Mucosa of stomach (tissue), 1 donor: ENCODE results near the gene LIF.

Experiments
- H3K27me3 ChIP-seq: one replicate; pipeline ENCODE4 v1.7.0; 2013; ENCODE audit warnings: mild to moderate bottlenecking, low read length; ENCODE audit not compliant: control insufficient read depth, insufficient read depth
- H3K36me3 ChIP-seq: one replicate; pipeline ENCODE4 v1.7.0; 2013; ENCODE audit warnings: low read length; ENCODE audit not compliant: control insufficient read depth, insufficient read depth
- H3K4me1 ChIP-seq: one replicate; pipeline ENCODE4 v1.7.0; 2013; ENCODE audit warnings: mild to moderate bottlenecking, low read length; ENCODE audit not compliant: control insufficient read depth, insufficient read depth
- H3K4me3 ChIP-seq: one replicate; pipeline ENCODE4 v1.7.0; 2013; ENCODE audit warnings: low read length
- H3K9ac ChIP-seq: one replicate; pipeline ENCODE4 v1.7.0; 2013; ENCODE audit warnings: mild to moderate bottlenecking, low read length, moderate library complexity
- H3K9me3 ChIP-seq: one replicate; pipeline ENCODE4 v1.7.0; 2013; ENCODE audit warnings: mild to moderate bottlenecking, low read length, moderate library complexity; ENCODE audit not compliant: control insufficient read depth
- donor health status: Pancreatic carcinoma.

The LIF gene

DNA sequence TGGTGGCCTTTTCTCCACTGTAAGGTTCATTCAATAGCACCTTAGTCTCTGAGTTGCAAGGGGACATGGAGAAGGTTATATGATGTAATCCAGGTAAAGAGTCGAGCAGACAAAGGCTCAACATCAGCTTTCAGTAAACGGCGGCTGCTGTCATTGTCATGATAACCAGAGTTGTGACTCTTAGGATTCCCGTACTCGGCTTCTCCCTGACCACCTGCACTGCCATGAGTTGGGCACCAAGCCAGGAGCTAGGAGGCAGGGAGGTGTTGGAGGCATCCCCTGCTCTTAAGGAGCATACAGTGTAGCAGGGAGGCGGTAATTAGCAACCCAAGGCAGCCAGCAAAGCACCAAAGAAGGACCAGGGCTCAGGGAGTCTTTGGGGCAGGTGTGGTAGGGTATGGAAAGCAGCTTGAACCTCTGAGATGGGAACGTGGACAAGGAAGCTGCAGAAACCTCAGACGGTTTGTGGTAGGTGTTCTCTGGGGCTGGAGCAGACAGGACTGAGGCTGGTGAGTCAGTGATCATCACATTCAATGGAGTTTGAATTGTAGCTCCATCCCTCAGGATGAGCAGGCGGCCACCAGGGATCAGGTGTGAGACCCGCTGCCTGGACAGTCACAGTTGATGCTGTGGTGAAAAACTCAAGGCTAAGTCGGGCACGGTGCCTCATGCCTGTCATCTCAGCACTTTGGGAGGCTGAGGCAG is 31.7 kb downstream of the LIF start:
- peaks cover 32% of the 10 kb centered on the region for H3K4me1 ChIP-seq
- no peaks in the 10 kb centered on the region for H3K27me3 ChIP-seq
- H3K9me3 ChIP-seq, result no peaks in the 10 kb centered on the region
- no peaks in the 10 kb centered on the region for H3K36me3 ChIP-seq
- H3K9ac ChIP-seq, result no peak overlapping the region
- H3K4me3 ChIP-seq, result no peak overlapping the region

DNA sequence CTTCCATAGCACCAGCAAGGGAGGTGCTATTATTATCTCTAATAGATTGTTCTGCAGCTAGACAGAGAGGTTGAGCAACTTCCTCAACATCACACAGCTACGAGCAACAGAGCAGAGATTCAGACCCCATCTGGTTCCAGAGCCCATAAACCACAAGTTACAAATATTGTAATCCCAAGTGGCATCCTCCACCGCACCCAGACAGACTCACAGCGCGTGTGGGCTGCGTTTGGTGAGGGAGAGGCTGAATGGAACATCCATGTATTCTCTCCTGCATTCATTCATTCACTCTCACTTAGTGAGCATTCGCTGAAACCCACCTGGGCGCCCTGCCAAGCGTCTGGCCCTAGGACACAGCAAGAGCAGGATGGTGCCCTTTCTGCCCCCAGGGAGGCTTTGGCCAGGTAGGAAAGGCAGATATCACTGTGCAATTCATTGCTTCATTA is 33.5 kb downstream of the LIF start:
- Histone ChIP-seq H3K9ac (no peak overlapping the region), H3K27me3 (no peaks in the 10 kb centered on the region), H3K9me3 (no peaks in the 10 kb centered on the region), H3K36me3 (no peaks in the 10 kb centered on the region), H3K4me1 (peaks cover 50% of the 10 kb centered on the region), H3K4me3 (no peak overlapping the region)

DNA sequence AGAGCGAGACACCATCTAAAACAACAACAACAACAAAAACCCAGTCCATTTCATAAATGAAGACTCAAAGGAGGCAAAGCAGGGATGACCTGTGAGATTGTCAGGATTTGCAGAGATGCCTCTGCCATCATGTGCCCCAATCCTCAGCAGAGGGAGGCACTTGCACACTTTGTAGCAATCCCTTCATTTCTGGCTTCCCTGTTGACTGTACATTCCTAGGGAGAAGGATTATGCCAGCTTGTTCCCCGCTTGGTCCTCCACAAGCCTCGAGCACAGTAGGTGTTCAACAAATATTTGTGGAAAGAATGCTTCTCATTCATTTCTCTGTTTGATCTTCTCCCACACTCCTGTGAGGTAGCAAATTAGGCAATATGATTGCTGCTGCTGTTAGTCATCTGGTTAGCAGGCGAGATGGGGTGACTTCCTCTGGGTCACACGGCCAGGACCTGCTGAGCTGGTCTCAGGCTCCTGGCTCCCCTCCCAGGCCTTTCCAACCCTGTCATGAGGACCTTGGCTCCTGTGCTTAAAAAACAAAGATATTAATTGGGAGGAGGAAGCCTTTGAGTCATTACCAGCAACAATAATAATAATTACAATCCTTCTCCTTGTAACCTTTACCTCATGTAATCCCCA is 34.1 kb downstream of the LIF start:
- H3K27me3 ChIP-seq, result no peaks in the 10 kb centered on the region
- no peaks in the 10 kb centered on the region for H3K36me3 ChIP-seq
- no peaks in the 10 kb centered on the region for H3K9me3 ChIP-seq
- no peak overlapping the region for H3K9ac ChIP-seq
- H3K4me1 ChIP-seq, result peaks cover 52% of the 10 kb centered on the region
- no peak overlapping the region for H3K4me3 ChIP-seq

DNA sequence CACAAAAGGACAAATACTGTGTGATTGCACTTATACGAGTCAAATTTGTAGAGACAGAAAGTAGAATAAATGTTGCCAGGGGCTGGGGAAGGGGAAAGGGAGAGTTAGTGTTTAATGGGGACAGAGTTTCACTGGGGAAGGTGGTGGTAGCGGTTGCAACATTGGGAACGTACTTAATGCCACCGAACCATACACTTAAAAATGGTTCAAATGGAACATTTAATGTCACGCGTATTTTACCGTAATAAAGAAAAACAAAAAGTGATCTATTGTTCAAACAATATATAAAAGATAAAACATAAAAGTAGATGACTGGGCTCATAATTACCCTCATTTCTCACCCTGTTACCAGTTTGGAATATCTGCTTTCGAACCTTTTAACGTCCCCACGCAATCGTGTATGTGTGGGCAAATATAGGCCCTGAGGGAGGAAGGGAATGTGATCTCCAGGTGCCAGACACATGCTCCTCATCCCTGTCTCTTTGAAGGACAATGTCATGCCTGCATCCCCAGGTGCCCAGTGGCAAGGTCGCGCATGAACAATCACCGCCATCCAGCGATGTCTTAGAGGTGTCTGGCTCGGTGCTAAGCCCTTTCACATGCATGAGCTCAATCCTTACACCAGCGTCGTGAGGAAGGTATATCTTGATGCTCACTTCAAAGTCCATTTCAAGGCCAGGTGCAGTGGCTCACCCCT is 35.3 kb downstream of the LIF start:
- Histone ChIP-seq H3K36me3 (no peaks in the 10 kb centered on the region), H3K27me3 (no peaks in the 10 kb centered on the region), H3K4me1 (peaks cover 61% of the 10 kb centered on the region), H3K9me3 (no peaks in the 10 kb centered on the region), H3K4me3 (no peak overlapping the region), H3K9ac (no peak overlapping the region)

DNA sequence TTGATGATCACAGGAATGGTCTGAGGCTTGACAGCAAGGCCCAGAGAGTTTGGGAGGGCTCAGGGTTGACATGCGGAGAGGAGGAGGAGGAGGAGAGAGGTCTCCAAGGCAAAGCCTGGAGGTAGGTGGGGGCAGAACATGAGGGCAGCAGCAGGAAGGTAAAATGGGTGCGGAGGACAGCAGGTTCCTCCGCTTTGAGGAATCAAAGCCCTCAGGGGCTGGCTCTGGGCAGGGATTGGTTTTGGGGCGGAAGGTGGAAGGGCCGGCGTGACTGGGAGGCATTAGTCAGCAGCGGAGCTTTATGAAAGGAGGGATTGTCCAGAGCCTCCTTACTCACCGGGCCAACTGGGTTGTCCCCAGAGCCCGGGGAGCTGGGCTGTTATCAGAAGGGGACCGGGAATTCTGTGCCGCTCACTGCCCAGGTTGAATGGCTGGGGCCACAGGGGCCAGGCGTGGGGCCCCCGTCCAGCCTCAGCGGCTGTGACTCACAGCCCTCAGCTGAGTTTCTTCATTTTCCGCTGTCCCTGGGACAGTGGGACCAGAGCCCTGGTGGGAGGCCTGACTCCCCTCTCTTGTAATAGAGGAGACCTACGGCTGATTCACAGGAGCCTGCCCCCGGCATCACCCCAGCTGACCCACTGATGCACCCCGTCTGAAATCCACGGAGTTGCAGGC is 36.2 kb downstream of the LIF start:
- Histone ChIP-seq H3K36me3 (no peaks in the 10 kb centered on the region), H3K9me3 (no peaks in the 10 kb centered on the region), H3K4me3 (no peak overlapping the region), H3K9ac (peak overlapping the region; percentile 23), H3K4me1 (peaks cover 61% of the 10 kb centered on the region), H3K27me3 (no peaks in the 10 kb centered on the region)

DNA sequence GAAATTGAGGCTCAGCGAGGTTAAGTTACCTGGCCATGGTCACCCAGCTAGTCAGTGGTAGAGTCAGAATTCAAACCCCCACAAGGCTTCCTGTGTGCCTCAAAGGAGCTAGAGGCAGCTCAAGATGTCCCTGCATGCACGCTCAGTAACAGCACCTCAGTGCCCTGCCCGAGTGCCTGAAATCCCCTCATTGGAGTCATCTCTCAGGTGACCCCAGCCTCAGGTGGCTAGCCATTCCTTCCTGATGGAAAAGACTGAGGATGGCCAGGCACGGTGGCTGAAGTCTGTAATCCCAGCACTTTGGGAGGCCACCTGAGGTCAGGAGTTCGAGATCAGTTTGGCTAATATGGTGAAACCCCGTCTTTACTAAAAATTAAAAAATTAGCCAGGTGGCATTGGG is 36.9 kb downstream of the LIF start:
- H3K27me3 ChIP-seq, result no peaks in the 10 kb centered on the region
- peaks cover 62% of the 10 kb centered on the region for H3K4me1 ChIP-seq
- no peak overlapping the region for H3K9ac ChIP-seq
- H3K36me3 ChIP-seq, result no peaks in the 10 kb centered on the region
- H3K4me3 ChIP-seq, result no peak overlapping the region
- H3K9me3 ChIP-seq, result no peaks in the 10 kb centered on the region

DNA sequence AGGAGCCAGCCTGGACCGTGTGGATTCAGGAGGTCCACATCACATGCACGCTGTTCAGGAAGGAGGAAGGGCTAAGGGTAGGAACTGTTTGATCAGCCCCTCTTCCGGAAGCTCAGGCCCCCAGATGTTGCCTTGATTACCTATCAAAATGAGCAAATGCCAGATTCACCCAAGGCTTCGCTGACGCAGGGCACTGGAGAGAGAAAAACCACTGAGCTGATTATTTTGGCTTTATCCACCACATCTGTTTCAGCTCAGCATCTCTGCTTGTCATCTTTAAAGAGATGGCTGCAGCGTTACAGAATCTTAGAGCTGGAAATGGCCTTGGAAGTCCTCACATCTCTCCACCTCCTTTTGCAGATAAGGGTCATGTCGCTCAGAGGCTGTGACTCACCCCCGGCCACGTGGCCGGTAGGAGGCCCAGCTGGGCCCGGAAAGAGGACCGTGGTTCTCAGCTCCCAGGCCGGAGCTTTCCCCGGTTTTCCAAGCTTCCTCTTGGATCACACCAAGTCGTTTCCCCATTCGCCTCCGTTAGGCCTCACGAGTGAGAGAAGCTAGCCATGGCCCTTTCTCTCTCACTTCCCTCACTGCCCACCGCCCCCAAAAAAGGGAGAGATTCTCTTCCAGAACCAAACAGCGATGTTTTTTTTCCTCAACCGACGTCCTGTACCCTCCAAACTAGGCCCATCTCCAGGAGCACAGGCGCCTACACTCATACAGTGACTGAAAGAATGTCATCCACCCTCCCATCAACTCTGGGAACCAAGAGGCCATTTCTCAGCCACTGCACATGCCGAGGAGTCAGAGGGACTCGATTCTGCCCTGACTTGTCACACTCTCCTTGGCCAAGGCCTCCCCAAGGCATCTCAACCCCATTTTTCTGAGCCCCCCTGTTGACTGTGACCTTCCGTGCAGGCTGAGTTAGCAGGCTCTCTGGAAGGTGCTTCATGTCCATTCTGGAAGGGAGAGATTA is 37.6 kb downstream of the LIF start:
- Histone ChIP-seq H3K4me3 (no peak overlapping the region), H3K9ac (peak overlapping the region; percentile 40), H3K27me3 (no peaks in the 10 kb centered on the region), H3K4me1 (peaks cover 69% of the 10 kb centered on the region), H3K9me3 (no peaks in the 10 kb centered on the region), H3K36me3 (no peaks in the 10 kb centered on the region)

DNA sequence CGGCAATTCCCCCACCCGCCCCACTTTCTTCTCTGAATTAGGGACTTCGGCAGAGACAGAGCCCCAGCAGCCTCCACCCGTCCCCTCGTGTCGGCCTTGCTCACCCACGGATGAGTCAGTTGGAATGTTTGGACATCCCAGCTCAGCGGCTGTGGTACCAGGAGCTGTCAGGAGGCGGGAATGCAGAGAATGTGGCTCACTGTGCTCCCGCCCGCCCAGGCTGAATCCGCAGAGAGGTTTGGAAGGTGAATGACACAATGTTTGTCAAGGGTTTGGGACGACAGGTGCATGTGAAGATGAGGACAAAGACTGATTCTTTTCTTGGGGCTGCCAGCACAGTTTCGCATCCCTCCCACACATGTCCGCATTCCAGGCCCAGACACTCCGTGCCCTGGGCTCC is 39.6 kb downstream of the LIF start:
- Histone ChIP-seq H3K36me3 (no peaks in the 10 kb centered on the region), H3K9ac (no peak overlapping the region), H3K9me3 (no peaks in the 10 kb centered on the region), H3K27me3 (no peaks in the 10 kb centered on the region), H3K4me3 (no peak overlapping the region), H3K4me1 (peaks cover 73% of the 10 kb centered on the region)

DNA sequence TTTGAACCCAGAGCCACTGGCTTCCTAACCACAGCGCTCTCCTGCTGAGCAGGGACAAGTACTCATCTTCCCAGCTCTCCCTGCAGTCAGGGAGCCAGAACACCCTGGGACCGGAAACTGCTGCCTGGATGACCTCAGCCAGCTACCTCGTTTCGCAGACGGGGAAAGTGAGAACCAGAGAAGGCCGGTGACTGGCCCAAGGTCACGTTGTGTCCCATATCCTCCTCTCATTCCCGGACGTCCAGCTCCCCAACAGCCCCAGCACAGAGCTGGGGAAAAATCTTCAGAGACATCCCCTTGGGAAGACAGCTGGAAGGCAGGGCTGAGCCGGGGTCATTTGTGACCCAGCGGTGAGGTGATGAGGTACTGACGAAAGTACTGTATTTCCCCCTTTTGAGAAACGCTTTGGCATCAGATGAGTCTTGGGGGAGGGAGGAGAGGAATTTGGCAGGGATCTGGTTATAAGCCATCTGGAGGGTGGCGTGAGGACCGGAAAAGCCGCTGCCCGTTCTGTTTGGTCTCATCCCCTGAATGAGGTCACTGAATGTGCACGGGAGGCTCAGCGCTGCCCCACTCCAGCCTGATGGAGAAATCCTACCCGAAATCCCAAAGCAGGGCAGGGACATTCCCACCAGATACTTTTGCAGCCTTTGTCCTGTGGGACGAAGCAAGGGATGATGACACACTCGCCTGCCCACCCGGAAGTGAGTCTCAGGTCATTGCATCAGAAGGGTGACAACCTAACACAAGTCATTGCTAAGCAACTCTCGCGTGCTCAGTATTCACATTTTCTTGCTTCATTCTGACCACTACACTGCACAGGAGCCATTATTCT is 41.1 kb downstream of the LIF start:
- H3K27me3 ChIP-seq, result no peaks in the 10 kb centered on the region
- H3K4me1 ChIP-seq, result peaks cover 71% of the 10 kb centered on the region
- H3K9ac ChIP-seq, result no peak overlapping the region
- H3K4me3 ChIP-seq, result no peak overlapping the region
- no peaks in the 10 kb centered on the region for H3K36me3 ChIP-seq
- no peaks in the 10 kb centered on the region for H3K9me3 ChIP-seq

DNA sequence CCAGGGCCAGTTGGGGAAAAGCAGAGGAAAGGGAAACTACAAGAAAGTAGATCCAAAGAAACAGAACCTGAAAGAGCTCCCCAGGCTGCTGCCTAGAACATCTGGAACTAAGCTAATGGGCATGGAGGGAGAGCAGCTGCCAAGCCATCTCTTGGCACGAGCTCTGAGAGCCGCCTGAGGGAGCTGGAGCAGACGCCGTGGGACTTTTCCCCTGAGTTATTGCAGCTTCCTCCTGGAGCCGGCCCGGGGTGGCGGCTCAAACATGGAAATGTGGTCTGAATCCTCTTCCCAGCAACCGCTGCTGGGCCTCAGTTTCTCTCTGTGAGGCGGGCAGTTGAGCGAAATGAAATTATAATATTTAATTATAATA is 41.8 kb downstream of the LIF start:
- no peaks in the 10 kb centered on the region for H3K36me3 ChIP-seq
- no peak overlapping the region for H3K9ac ChIP-seq
- peaks cover 64% of the 10 kb centered on the region for H3K4me1 ChIP-seq
- no peaks in the 10 kb centered on the region for H3K27me3 ChIP-seq
- H3K9me3 ChIP-seq, result no peaks in the 10 kb centered on the region
- no peak overlapping the region for H3K4me3 ChIP-seq
